H9 (cell line): Measurements from ENCODE around the gene STOX1. TPM values are rescaled to one million over a fixed set of nuclear protein-coding genes. Genes with fewer than 3 reads are reported as not detected.

ENCODE experiments used
- DNase-seq: peaks from one replicate; pipeline ENCODE4 v3.0.0-alpha.2; 2017
- H2AFZ ChIP-seq: one replicate; pipeline ENCODE4 v1.6.1; 2013; ENCODE audit warnings: mild to moderate bottlenecking, low read length, control low read depth, moderate library complexity
- H2AK5ac ChIP-seq: 2 replicates; pipeline ENCODE4 v1.6.1; 2013; ENCODE audit warnings: low read length, control low read depth, mixed read lengths; ENCODE audit not compliant: insufficient read length
- H2BK120ac ChIP-seq: one replicate; pipeline ENCODE4 v1.6.1; 2013; ENCODE audit warnings: low read depth, mild to moderate bottlenecking, low read length, control low read depth, inconsistent platforms; ENCODE audit not compliant: poor library complexity, severe bottlenecking
- H2BK12ac ChIP-seq: 2 replicates; pipeline ENCODE4 v1.6.1; 2013; ENCODE audit warnings: low read length, control low read depth, mixed read lengths, low read depth; ENCODE audit not compliant: insufficient read length
- H2BK15ac ChIP-seq: 2 replicates; pipeline ENCODE4 v1.6.1; 2013; ENCODE audit warnings: low read depth, low read length, control low read depth
- H2BK20ac ChIP-seq: one replicate; pipeline ENCODE4 v1.6.1; 2013; ENCODE audit warnings: low read depth, mild to moderate bottlenecking, low read length, control low read depth, inconsistent platforms; ENCODE audit not compliant: poor library complexity, severe bottlenecking
- H2BK5ac ChIP-seq: 2 replicates; pipeline ENCODE4 v1.6.1; 2013; ENCODE audit warnings: low read length, control low read depth, mixed read lengths; ENCODE audit not compliant: insufficient read length
- H3K14ac ChIP-seq: 2 replicates; pipeline ENCODE4 v1.6.1; 2013; ENCODE audit warnings: low read length, control low read depth; ENCODE audit not compliant: insufficient read depth
- H3K18ac ChIP-seq: 2 replicates; pipeline ENCODE4 v1.6.1; 2013; ENCODE audit warnings: low read depth, mild to moderate bottlenecking, mixed read lengths, low read length, control low read depth; ENCODE audit not compliant: insufficient read length
- H3K23ac ChIP-seq: 2 replicates; pipeline ENCODE4 v1.6.1; 2013; ENCODE audit warnings: low read length, control low read depth, mixed read lengths, low read depth; ENCODE audit not compliant: insufficient read length
- H3K23me2 ChIP-seq: 2 replicates; pipeline ENCODE4 v1.6.1; 2013; ENCODE audit warnings: low read depth, mild to moderate bottlenecking, mixed read lengths, low read length, control low read depth; ENCODE audit not compliant: insufficient read length, poor library complexity, severe bottlenecking
- H3K27ac ChIP-seq: 2 replicates; pipeline ENCODE4 v1.5.1; 2013; ENCODE audit warnings: low read length, control low read depth, mixed read lengths, low read depth; ENCODE audit not compliant: insufficient read length
- H3K27me3 ChIP-seq: 2 replicates; pipeline ENCODE4 v1.6.1; 2013; ENCODE audit warnings: low read length, control low read depth, inconsistent platforms; ENCODE audit not compliant: insufficient read depth
- H3K4ac ChIP-seq: 2 replicates; pipeline ENCODE4 v1.6.1; 2013; ENCODE audit warnings: low read depth, mild to moderate bottlenecking, control low read depth, inconsistent platforms, low read length, moderate library complexity
- H3K4me1 ChIP-seq: 2 replicates; pipeline ENCODE4 v1.6.1; 2013; ENCODE audit warnings: low read length, control low read depth, inconsistent platforms; ENCODE audit not compliant: insufficient read depth
- H3K4me2 ChIP-seq: 2 replicates; pipeline ENCODE4 v1.6.1; 2013; ENCODE audit warnings: low read length, control low read depth, mixed read lengths; ENCODE audit not compliant: insufficient read length, insufficient read depth
- H3K56ac ChIP-seq: 2 replicates; pipeline ENCODE4 v1.6.1; 2013; ENCODE audit warnings: low read depth, mild to moderate bottlenecking, mixed read lengths, low read length, control low read depth; ENCODE audit not compliant: insufficient read length
- H3K79me1 ChIP-seq: 2 replicates; pipeline ENCODE4 v1.6.1; 2013; ENCODE audit warnings: low read depth, mild to moderate bottlenecking, moderate library complexity, low read length, control low read depth, inconsistent platforms; ENCODE audit not compliant: insufficient read depth, poor library complexity, severe bottlenecking
- H3K79me2 ChIP-seq: 2 replicates; pipeline ENCODE4 v1.6.1; 2013; ENCODE audit warnings: low read length, control low read depth, inconsistent platforms; ENCODE audit not compliant: insufficient read depth
- H3K9ac ChIP-seq: 2 replicates; pipeline ENCODE4 v1.6.1; 2013; ENCODE audit warnings: low read length, control low read depth, mixed read lengths; ENCODE audit not compliant: insufficient read length; ENCODE audit errors: extremely low read depth
- H3K9me3 ChIP-seq: one replicate; pipeline ENCODE4 v1.6.1; 2013; ENCODE audit warnings: low read depth, low read length, inconsistent platforms; ENCODE audit not compliant: control insufficient read depth
- H3T11ph ChIP-seq: one replicate; pipeline ENCODE4 v1.6.1; 2013; ENCODE audit warnings: mild to moderate bottlenecking, low read length, control low read depth, inconsistent platforms
- H4K20me1 ChIP-seq: one replicate; pipeline ENCODE4 v1.6.1; 2013; ENCODE audit not compliant: control insufficient read depth, insufficient read length, insufficient read depth
- H4K5ac ChIP-seq: 2 replicates; pipeline ENCODE4 v1.6.1; 2013; ENCODE audit warnings: low read depth, mild to moderate bottlenecking, mixed read lengths, low read length, control low read depth; ENCODE audit not compliant: insufficient read length
- H4K8ac ChIP-seq: replicated peaks from 2 replicates; pipeline ENCODE4 v1.6.1; 2013; ENCODE audit warnings: low read length, control low read depth, mixed read lengths, low read depth; ENCODE audit not compliant: insufficient read length
- H4K91ac ChIP-seq: 2 replicates; pipeline ENCODE4 v1.6.1; 2013; ENCODE audit warnings: low read depth, mild to moderate bottlenecking, moderate library complexity, mixed read lengths, low read length, control low read depth; ENCODE audit not compliant: insufficient read length
- H3K27ac Mint-ChIP-seq, 3 experiments: 2 replicates in 2 of 3; 3 replicates in 1 of 3; pipeline ENCODE4 v1.8.0; 2020 to 2021; ENCODE audit warnings: mixed read lengths in 3 of 3, mild to moderate bottlenecking in 1 of 3, moderate library complexity in 1 of 3
- H3K27me3 Mint-ChIP-seq: 2 replicates; pipeline ENCODE4 v1.8.0; 2021; ENCODE audit warnings: low read depth, mild to moderate bottlenecking, moderate library complexity, mixed read lengths
- H3K36me3 Mint-ChIP-seq, 3 experiments: 2 replicates in 2 of 3; 3 replicates in 1 of 3; pipeline ENCODE4 v1.8.0; 2020 to 2021; ENCODE audit warnings: low read depth in 3 of 3, mixed read lengths in 3 of 3; ENCODE audit not compliant: insufficient read depth in 1 of 3
- H3K4me1 Mint-ChIP-seq, 2 experiments: 2 replicates each; pipeline ENCODE4 v1.8.0; 2020; ENCODE audit warnings: mixed read lengths in 2 of 2
- H3K4me3 Mint-ChIP-seq, 2 experiments: 2 replicates in 1 of 2; 3 replicates in 1 of 2; pipeline ENCODE4 v1.8.0; 2020 to 2021; ENCODE audit warnings: mild to moderate bottlenecking in 2 of 2, mixed read lengths in 2 of 2, moderate library complexity in 1 of 2
- H3K9me3 Mint-ChIP-seq, 2 experiments: 2 replicates in 1 of 2; 3 replicates in 1 of 2; pipeline ENCODE4 v1.8.0; 2020; ENCODE audit warnings: mild to moderate bottlenecking in 2 of 2, mixed read lengths in 2 of 2, moderate library complexity in 1 of 2
- CTCF ChIP-seq: fragments of 200-600 bp; sonication (generic); conservative IDR thresholded peaks from 3 replicates; pipeline ENCODE4 v1.8.0; 2021; ENCODE audit warnings: antibody characterized with exemption, mild to moderate bottlenecking
- WGBS: extraction: QIAGEN DNeasy Blood & Tissue Kit; methylation state at CpG from one replicate; pipeline ENCODE4 v1.1.7; 2013; ENCODE audit warnings: missing lambda C conversion rate, low lambda C conversion rate, mixed read lengths; ENCODE audit not compliant: insufficient read length; ENCODE audit errors: extremely low coverage; 5-methylcytosine and 5-hydroxymethylcytosine counted together
- total RNA-seq: library from RNA; stranded (reverse); gene quantifications from 2 replicates; pipeline ENCODE4 v1.2.1, GENCODE V29; 2021

STOX1 gene
- total RNA-seq, 1 experiment from 2014 or later: 5.8 TPM

- H3K9me3 Mint-ChIP-seq: no peaks in the 10 kb centered on the region
- no peak overlapping the region for H3K27ac Mint-ChIP-seq
- no peaks in the 10 kb centered on the region for H3K27me3 ChIP-seq
- no peak overlapping the region for H3K23ac ChIP-seq
- no peak overlapping the region for H3K56ac ChIP-seq
- peaks cover 14 to 49% (median 20%) of the 10 kb centered on the region in 3 experiments; a peak in 6 of 7 replicates for H3K36me3 Mint-ChIP-seq
- H4K91ac ChIP-seq: no peak overlapping the region
- no peak overlapping the region for H3K9ac ChIP-seq
- no peak overlapping the region for H2BK20ac ChIP-seq
- no peak overlapping the region for H3K27ac ChIP-seq
- no peak overlapping the region for H2BK15ac ChIP-seq
- H3K4me3 Mint-ChIP-seq: no peak overlapping the region
- no peak for DNase-seq
- no peak overlapping the region for H3K4ac ChIP-seq
- H3K79me1 ChIP-seq: no peaks in the 10 kb centered on the region
- no peak for TF ChIP-seq CTCF
- H3K27me3 Mint-ChIP-seq: no peaks in the 10 kb centered on the region
- H3T11ph ChIP-seq: no peak overlapping the region
- no peak overlapping the region for H2BK12ac ChIP-seq
- H2BK5ac ChIP-seq: no peak overlapping the region
- no peak overlapping the region for H2AFZ ChIP-seq
- H4K5ac ChIP-seq: no peak overlapping the region
- H3K23me2 ChIP-seq: no peaks in the 10 kb centered on the region
- H3K4me2 ChIP-seq: no peak overlapping the region
- H3K79me2 ChIP-seq: no peaks in the 10 kb centered on the region
- no CpG with 5 or more reads among the region's 4 CpGs for WGBS
- H3K18ac ChIP-seq: no peak overlapping the region
- H3K4me1 Mint-ChIP-seq: no peaks in the 10 kb centered on the region
- no peaks in the 10 kb centered on the region for H3K9me3 ChIP-seq
- H3K14ac ChIP-seq: no peak overlapping the region
- no peaks in the 10 kb centered on the region for H4K20me1 ChIP-seq
- no peak overlapping the region for H2BK120ac ChIP-seq
- H3K4me1 ChIP-seq: no peaks in the 10 kb centered on the region
- no peak overlapping the region for H4K8ac ChIP-seq
- H2AK5ac ChIP-seq: no peak overlapping the region
Measured at GRCh38 chr10:68795886-68796532, 31.3 kb upstream of the STOX1 start.
